ENCODE results near the gene ARHGEF7.
"Not testable (repeated sequence)": the region's sequence is repeated elsewhere in the genome, so short reads cannot be mapped to it uniquely, and the experiment has no call there.

The ARHGEF7 gene

DNA sequence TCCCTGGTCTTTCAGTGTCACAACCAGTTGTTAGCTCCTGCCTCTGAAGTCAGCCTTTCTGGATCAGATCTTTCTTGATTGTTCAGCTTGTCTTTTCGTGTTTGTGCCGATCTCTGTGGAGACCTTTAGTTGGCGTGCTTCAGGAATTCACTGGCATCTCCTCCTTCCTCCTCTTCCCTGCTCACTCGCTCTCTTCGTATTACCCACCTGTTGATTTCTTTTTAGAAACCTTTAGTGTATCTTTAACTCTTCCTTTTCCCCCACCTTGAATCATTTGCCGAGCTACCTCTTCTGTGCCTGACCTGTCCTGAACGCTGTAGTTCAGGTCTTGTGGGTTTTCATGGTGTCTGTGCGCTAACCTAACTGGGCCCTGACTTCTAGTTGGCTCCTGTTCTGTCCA, 141.3 kb downstream of the ARHGEF7 start:
- Histone ChIP-seq H3K27me3 (ENCODE audit: low read length) (no peaks in the 10 kb centered on the region), H3K9ac (ENCODE audit: low read length) (no peak overlapping the region), H3F3A (ENCODE audit: insufficient read depth) (no peaks in the 10 kb centered on the region), H2AFZ (ENCODE audit: low read depth, low read length, severe bottlenecking) (no peak overlapping the region), H3K79me2 (ENCODE audit: insufficient read depth, low read length) (no peaks in the 10 kb centered on the region), H3K4me2 (ENCODE audit: low read depth, low read length, poor library complexity, severe bottlenecking) (no peak overlapping the region), H3K36me3 (ENCODE audit: low read length) (peaks cover 12% of the 10 kb centered on the region), H3K27ac (ENCODE audit: low read depth, low read length) (no peak overlapping the region), H3K4me3 (ENCODE audit: insufficient read depth, low read length, poor library complexity, severe bottlenecking) (no peak overlapping the region), H3K9me2 (replicated peaks; ENCODE audit: insufficient read depth, low read length) (no peaks in the 10 kb centered on the region), H4K20me1 (ENCODE audit: low read depth, low read length) (no peaks in the 10 kb centered on the region), H3K9me3 (ENCODE audit: insufficient read depth, low read length) (no peaks in the 10 kb centered on the region)
- TF ChIP-seq EZH2phosphoT487 (conservative IDR thresholded peaks at IDR 0.05; ENCODE audit: low read length) = no peak
- TF ChIP-seq, protein P1, sequence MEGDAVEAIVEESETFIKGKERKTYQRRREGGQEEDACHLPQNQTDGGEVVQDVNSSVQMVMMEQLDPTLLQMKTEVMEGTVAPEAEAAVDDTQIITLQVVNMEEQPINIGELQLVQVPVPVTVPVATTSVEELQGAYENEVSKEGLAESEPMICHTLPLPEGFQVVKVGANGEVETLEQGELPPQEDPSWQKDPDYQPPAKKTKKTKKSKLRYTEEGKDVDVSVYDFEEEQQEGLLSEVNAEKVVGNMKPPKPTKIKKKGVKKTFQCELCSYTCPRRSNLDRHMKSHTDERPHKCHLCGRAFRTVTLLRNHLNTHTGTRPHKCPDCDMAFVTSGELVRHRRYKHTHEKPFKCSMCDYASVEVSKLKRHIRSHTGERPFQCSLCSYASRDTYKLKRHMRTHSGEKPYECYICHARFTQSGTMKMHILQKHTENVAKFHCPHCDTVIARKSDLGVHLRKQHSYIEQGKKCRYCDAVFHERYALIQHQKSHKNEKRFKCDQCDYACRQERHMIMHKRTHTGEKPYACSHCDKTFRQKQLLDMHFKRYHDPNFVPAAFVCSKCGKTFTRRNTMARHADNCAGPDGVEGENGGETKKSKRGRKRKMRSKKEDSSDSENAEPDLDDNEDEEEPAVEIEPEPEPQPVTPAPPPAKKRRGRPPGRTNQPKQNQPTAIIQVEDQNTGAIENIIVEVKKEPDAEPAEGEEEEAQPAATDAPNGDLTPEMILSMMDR (IDR thresholded peaks at IDR 0.05; ENCODE audit: insufficient read depth, low read length, poor library complexity, severe bottlenecking) = no peak

DNA sequence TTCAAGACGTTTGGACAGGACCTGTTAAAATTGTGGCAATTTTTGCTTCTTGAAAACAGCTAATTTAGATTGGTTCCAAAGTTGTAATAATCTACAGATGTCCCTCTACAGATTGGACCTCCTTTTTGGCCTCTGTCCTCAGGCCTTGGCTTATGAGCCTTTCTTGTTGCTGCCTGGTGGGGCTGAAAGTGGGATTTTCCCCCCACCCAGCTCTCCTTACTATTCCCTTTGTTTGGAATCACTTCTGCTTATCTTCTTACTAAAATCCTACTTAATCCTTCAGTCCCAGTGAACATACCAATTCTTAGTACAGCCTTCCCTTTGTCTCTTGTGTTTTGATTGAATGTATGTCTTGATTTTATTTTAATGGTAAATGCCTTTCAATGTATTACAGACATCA, 141.8 kb downstream of the ARHGEF7 start:
- no peak for TF ChIP-seq EZH2phosphoT487 (conservative IDR thresholded peaks at IDR 0.05; ENCODE audit: low read length)
- TF ChIP-seq, protein P1 (IDR thresholded peaks at IDR 0.05; ENCODE audit: insufficient read depth, low read length, poor library complexity, severe bottlenecking) = no peak
- H3K9ac ChIP-seq (ENCODE audit: low read length) = no peak overlapping the region
- peaks cover 11% of the 10 kb centered on the region for H3K36me3 ChIP-seq (ENCODE audit: low read length)

DNA sequence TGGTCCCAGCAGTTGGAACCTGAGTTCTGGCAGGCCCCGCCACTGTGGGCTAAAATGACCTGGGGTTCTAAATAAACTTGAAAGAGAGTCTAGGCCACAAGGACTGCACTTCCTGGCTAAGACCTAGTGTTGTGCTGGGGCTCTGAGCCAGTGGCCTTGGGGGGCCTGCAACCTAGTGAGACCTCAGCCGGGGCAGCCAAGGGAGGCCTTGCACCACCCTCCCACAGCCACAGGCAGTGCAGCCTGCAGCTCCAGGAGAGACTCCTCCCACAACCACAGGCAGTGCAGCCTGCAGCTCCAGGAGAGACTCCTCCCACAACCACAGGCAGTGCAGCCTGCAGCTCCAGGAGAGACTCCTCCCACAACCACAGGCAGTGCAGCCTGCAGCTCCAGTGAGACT, 142.8 kb downstream of the ARHGEF7 start:
- not testable (repeated sequence) for H3K9me3 ChIP-seq (ENCODE audit: insufficient read depth, low read length); H3K27ac ChIP-seq (ENCODE audit: low read depth, low read length); H3K9me2 ChIP-seq (replicated peaks; ENCODE audit: insufficient read depth, low read length); H3K4me3 ChIP-seq (ENCODE audit: insufficient read depth, low read length, poor library complexity, severe bottlenecking); H2AFZ ChIP-seq (ENCODE audit: low read depth, low read length, severe bottlenecking); H3K4me2 ChIP-seq (ENCODE audit: low read depth, low read length, poor library complexity, severe bottlenecking); H3F3A ChIP-seq (ENCODE audit: insufficient read depth); H3K79me2 ChIP-seq (ENCODE audit: insufficient read depth, low read length); H3K27me3 ChIP-seq (ENCODE audit: low read length); H3K9ac ChIP-seq (ENCODE audit: low read length); H4K20me1 ChIP-seq (ENCODE audit: low read depth, low read length)
- peaks cover 11% of the 10 kb centered on the region for H3K36me3 ChIP-seq (ENCODE audit: low read length)

More for the DNA sequence above, 141.8 kb downstream of the ARHGEF7 start:
- H3K4me2 ChIP-seq (ENCODE audit: low read depth, low read length, poor library complexity, severe bottlenecking) = no peak overlapping the region
- H2AFZ ChIP-seq (ENCODE audit: low read depth, low read length, severe bottlenecking) = no peak overlapping the region
- no peaks in the 10 kb centered on the region for H4K20me1 ChIP-seq (ENCODE audit: low read depth, low read length)
- H3K79me2 ChIP-seq (ENCODE audit: insufficient read depth, low read length) = no peaks in the 10 kb centered on the region
- H3F3A ChIP-seq (ENCODE audit: insufficient read depth) = no peaks in the 10 kb centered on the region
- H3K4me3 ChIP-seq (ENCODE audit: insufficient read depth, low read length, poor library complexity, severe bottlenecking) = no peak overlapping the region
- H3K9me3 ChIP-seq (ENCODE audit: insufficient read depth, low read length) = no peaks in the 10 kb centered on the region
- H3K9me2 ChIP-seq (replicated peaks; ENCODE audit: insufficient read depth, low read length) = no peaks in the 10 kb centered on the region
- no peak overlapping the region for H3K27ac ChIP-seq (ENCODE audit: low read depth, low read length)
- no peaks in the 10 kb centered on the region for H3K27me3 ChIP-seq (ENCODE audit: low read length)

DNA sequence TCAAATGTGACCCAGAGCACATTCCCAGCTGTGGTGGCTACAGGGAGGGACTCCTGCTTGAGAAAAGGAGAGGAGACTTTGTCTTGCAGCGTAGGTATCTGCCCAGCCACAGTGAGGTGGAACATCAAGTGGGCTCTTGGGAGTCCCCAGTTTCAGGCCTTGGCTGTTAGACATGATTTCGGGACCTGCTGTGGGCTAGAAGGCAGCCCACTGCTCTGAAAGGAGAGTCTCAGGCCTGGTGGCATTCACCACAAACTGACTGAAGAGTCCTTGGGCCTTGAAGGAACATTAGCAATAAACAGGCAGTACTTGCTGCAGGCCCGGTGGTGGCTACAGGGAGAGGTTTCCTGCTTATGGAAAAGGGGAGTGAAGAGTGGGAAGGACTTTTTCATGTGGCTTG, 143.5 kb downstream of the ARHGEF7 start:
- H3K36me3 ChIP-seq (ENCODE audit: low read length) = peaks cover 11% of the 10 kb centered on the region
- no peak overlapping the region for H3K4me3 ChIP-seq (ENCODE audit: insufficient read depth, low read length, poor library complexity, severe bottlenecking)

More for the DNA sequence above, 143.5 kb downstream of the ARHGEF7 start:
- H2AFZ ChIP-seq (ENCODE audit: low read depth, low read length, severe bottlenecking) = no peak overlapping the region
- no peak overlapping the region for H3K4me2 ChIP-seq (ENCODE audit: low read depth, low read length, poor library complexity, severe bottlenecking)
- no peaks in the 10 kb centered on the region for H4K20me1 ChIP-seq (ENCODE audit: low read depth, low read length)
- TF ChIP-seq, protein P1 (IDR thresholded peaks at IDR 0.05; ENCODE audit: insufficient read depth, low read length, poor library complexity, severe bottlenecking) = no peak
- TF ChIP-seq EZH2phosphoT487 (conservative IDR thresholded peaks at IDR 0.05; ENCODE audit: low read length) = no peak
- H3K9me2 ChIP-seq (replicated peaks; ENCODE audit: insufficient read depth, low read length) = no peaks in the 10 kb centered on the region
- no peak overlapping the region for H3K27ac ChIP-seq (ENCODE audit: low read depth, low read length)
- no peak overlapping the region for H3K9ac ChIP-seq (ENCODE audit: low read length)
- H3K27me3 ChIP-seq (ENCODE audit: low read length) = no peaks in the 10 kb centered on the region
- H3F3A ChIP-seq (ENCODE audit: insufficient read depth) = no peaks in the 10 kb centered on the region
- no peaks in the 10 kb centered on the region for H3K79me2 ChIP-seq (ENCODE audit: insufficient read depth, low read length)
- no peaks in the 10 kb centered on the region for H3K9me3 ChIP-seq (ENCODE audit: insufficient read depth, low read length)

All from SU-DHL-6 (cell line).